ENCODE results near the gene SETD1A.
"Not testable (repeated sequence)": the region's sequence is repeated elsewhere in the genome, so short reads cannot be mapped to it uniquely, and the experiment has no call there.

The SETD1A gene

GRCh38 chr16:31008149-31008548 is 50.6 kb downstream of the SETD1A start:
- in situ Hi-C loops (cut with MboI; ENCODE audit: low pct_unique_long_range_greater_than_20kb, low sequenced_read_pairs): no loop called here
- DNase-seq: no peak

GRCh38 chr16:31008551-31008950 is 51.0 kb downstream of the SETD1A start:
- in situ Hi-C loops (cut with MboI; ENCODE audit: low pct_unique_long_range_greater_than_20kb, low sequenced_read_pairs): no loop called here
- no peak for DNase-seq

- in situ Hi-C loops (cut with MboI; ENCODE audit: low pct_unique_long_range_greater_than_20kb, low sequenced_read_pairs): no loop called here
- no peak for DNase-seq
Observed at GRCh38 chr16:31009120-31009519, 51.6 kb downstream of the SETD1A start.

- no peak for DNase-seq
- in situ Hi-C loops (cut with MboI; ENCODE audit: low pct_unique_long_range_greater_than_20kb, low sequenced_read_pairs): no loop called here
Observed at GRCh38 chr16:31009894-31010584, 52.5 kb downstream of the SETD1A start.

GRCh38 chr16:31010585-31011325 is 53.2 kb downstream of the SETD1A start, which contains the start of gene STX1B:
Gene STX1B, minus strand, starts transcription at chr16:31010638. Its CDS starts 242 bp downstream, at chr16:31010396.
- in situ Hi-C loops (cut with MboI; ENCODE audit: low pct_unique_long_range_greater_than_20kb, low sequenced_read_pairs): no loop called here

GRCh38 chr16:31011815-31012214 is 54.3 kb downstream of the SETD1A start:
- DNase-seq; in situ Hi-C loops (cut with MboI; ENCODE audit: low pct_unique_long_range_greater_than_20kb, low sequenced_read_pairs): not testable (repeated sequence)

More at GRCh38 chr16:31010585-31011325, 53.2 kb downstream of the SETD1A start, which contains the start of gene STX1B:
- DNase-seq: no peak

- DNase-seq; in situ Hi-C loops (cut with MboI; ENCODE audit: low pct_unique_long_range_greater_than_20kb, low sequenced_read_pairs): not testable (repeated sequence)
Observed at GRCh38 chr16:31013292-31013691, 55.7 kb downstream of the SETD1A start.

- DNase-seq: no peak
- in situ Hi-C loops (cut with MboI; ENCODE audit: low pct_unique_long_range_greater_than_20kb, low sequenced_read_pairs): no loop called here
Observed at GRCh38 chr16:31016018-31016417, 58.5 kb downstream of the SETD1A start.

- DNase-seq; in situ Hi-C loops (cut with MboI; ENCODE audit: low pct_unique_long_range_greater_than_20kb, low sequenced_read_pairs): not testable (repeated sequence)
Observed at GRCh38 chr16:31017756-31018155, 60.2 kb downstream of the SETD1A start.

- DNase-seq: no peak
- in situ Hi-C loops (cut with MboI; ENCODE audit: low pct_unique_long_range_greater_than_20kb, low sequenced_read_pairs): no loop called here
Observed at GRCh38 chr16:31020536-31020935, 63.0 kb downstream of the SETD1A start.

GRCh38 chr16:31022544-31023251 is 65.1 kb downstream of the SETD1A start:
- no peak for DNase-seq
- in situ Hi-C loops (cut with MboI; ENCODE audit: low pct_unique_long_range_greater_than_20kb, low sequenced_read_pairs): no loop called here

GRCh38 chr16:31023252-31023602 is 65.7 kb downstream of the SETD1A start:
- in situ Hi-C loops (cut with MboI; ENCODE audit: low pct_unique_long_range_greater_than_20kb, low sequenced_read_pairs): no loop called here
- no peak for DNase-seq

GRCh38 chr16:31023627-31024226 is 66.2 kb downstream of the SETD1A start:
- in situ Hi-C loops (cut with MboI; ENCODE audit: low pct_unique_long_range_greater_than_20kb, low sequenced_read_pairs): no loop called here
- no peak for DNase-seq

GRCh38 chr16:31025339-31025738 is 67.8 kb downstream of the SETD1A start:
- no peak for DNase-seq
- in situ Hi-C loops (cut with MboI; ENCODE audit: low pct_unique_long_range_greater_than_20kb, low sequenced_read_pairs): no loop called here

- in situ Hi-C loops (cut with MboI; ENCODE audit: low pct_unique_long_range_greater_than_20kb, low sequenced_read_pairs): no loop called here
- DNase-seq: no peak
Observed at GRCh38 chr16:31029272-31029671, 71.7 kb downstream of the SETD1A start.

- in situ Hi-C loops (cut with MboI; ENCODE audit: low pct_unique_long_range_greater_than_20kb, low sequenced_read_pairs): no loop called here
- no peak for DNase-seq
Observed at GRCh38 chr16:31031276-31031675, 73.7 kb downstream of the SETD1A start.

- DNase-seq: peak; percentile 97
Observed at GRCh38 chr16:31032736-31033708, 75.5 kb downstream of the SETD1A start, which contains the start of gene STX4. Gene STX4, plus strand, starts transcription at chr16:31033558. Its CDS starts 248 bp downstream, at chr16:31033806.

GRCh38 chr16:31033709-31034492 is 76.3 kb downstream of the SETD1A start:
- in situ Hi-C loops (cut with MboI; ENCODE audit: low pct_unique_long_range_greater_than_20kb, low sequenced_read_pairs): no loop called here
- DNase-seq: peak; percentile 76

More at GRCh38 chr16:31032736-31033708, 75.5 kb downstream of the SETD1A start, which contains the start of gene STX4:
- in situ Hi-C loops (cut with MboI; ENCODE audit: low pct_unique_long_range_greater_than_20kb, low sequenced_read_pairs): no loop called here
